ENCODE results near the gene MALT1.

GRCh38 chr18:58697146-58697545, 25.9 kb downstream of the MALT1 start:
- TF ChIP-seq, protein P1, sequence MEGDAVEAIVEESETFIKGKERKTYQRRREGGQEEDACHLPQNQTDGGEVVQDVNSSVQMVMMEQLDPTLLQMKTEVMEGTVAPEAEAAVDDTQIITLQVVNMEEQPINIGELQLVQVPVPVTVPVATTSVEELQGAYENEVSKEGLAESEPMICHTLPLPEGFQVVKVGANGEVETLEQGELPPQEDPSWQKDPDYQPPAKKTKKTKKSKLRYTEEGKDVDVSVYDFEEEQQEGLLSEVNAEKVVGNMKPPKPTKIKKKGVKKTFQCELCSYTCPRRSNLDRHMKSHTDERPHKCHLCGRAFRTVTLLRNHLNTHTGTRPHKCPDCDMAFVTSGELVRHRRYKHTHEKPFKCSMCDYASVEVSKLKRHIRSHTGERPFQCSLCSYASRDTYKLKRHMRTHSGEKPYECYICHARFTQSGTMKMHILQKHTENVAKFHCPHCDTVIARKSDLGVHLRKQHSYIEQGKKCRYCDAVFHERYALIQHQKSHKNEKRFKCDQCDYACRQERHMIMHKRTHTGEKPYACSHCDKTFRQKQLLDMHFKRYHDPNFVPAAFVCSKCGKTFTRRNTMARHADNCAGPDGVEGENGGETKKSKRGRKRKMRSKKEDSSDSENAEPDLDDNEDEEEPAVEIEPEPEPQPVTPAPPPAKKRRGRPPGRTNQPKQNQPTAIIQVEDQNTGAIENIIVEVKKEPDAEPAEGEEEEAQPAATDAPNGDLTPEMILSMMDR (IDR thresholded peaks at IDR 0.05) = no peak
- TF ChIP-seq, protein P2, sequence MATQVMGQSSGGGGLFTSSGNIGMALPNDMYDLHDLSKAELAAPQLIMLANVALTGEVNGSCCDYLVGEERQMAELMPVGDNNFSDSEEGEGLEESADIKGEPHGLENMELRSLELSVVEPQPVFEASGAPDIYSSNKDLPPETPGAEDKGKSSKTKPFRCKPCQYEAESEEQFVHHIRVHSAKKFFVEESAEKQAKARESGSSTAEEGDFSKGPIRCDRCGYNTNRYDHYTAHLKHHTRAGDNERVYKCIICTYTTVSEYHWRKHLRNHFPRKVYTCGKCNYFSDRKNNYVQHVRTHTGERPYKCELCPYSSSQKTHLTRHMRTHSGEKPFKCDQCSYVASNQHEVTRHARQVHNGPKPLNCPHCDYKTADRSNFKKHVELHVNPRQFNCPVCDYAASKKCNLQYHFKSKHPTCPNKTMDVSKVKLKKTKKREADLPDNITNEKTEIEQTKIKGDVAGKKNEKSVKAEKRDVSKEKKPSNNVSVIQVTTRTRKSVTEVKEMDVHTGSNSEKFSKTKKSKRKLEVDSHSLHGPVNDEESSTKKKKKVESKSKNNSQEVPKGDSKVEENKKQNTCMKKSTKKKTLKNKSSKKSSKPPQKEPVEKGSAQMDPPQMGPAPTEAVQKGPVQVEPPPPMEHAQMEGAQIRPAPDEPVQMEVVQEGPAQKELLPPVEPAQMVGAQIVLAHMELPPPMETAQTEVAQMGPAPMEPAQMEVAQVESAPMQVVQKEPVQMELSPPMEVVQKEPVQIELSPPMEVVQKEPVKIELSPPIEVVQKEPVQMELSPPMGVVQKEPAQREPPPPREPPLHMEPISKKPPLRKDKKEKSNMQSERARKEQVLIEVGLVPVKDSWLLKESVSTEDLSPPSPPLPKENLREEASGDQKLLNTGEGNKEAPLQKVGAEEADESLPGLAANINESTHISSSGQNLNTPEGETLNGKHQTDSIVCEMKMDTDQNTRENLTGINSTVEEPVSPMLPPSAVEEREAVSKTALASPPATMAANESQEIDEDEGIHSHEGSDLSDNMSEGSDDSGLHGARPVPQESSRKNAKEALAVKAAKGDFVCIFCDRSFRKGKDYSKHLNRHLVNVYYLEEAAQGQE (IDR thresholded peaks at IDR 0.05; ENCODE audit: insufficient read depth in 1 of 2, low read depth in 2 of 2, low read length in 1 of 2) = no peak
